ENCODE measurements around the gene LGALS3. TPM values are rescaled to one million over a fixed set of nuclear protein-coding genes. Genes with fewer than 3 reads are reported as not detected.
A peak's percentile ranks its signal among the peaks of the same experiment; 100 is the strongest.

The LGALS3 gene
- total RNA-seq, 1 donor from 2014 or later = 194 TPM

DNA sequence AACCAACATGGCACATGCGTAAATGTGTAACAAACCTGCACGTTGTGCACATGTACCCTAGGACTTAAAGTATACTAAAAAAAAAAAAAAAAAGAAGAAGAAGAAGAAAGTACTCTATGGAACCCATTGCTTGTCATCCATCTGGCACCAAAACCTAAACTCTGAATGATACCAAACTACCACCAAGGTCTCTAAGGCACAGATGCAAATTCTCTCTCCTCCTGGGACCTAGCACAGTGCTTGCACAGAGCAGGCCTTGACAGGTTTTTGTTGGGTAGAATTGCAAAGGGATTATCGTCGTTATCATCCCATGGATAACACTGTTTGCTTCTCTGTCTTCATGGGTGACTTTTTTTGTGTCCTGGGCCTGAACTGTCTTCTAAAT lies 13.2 kb upstream of the LGALS3 start:
- TF ChIP-seq, protein P1, sequence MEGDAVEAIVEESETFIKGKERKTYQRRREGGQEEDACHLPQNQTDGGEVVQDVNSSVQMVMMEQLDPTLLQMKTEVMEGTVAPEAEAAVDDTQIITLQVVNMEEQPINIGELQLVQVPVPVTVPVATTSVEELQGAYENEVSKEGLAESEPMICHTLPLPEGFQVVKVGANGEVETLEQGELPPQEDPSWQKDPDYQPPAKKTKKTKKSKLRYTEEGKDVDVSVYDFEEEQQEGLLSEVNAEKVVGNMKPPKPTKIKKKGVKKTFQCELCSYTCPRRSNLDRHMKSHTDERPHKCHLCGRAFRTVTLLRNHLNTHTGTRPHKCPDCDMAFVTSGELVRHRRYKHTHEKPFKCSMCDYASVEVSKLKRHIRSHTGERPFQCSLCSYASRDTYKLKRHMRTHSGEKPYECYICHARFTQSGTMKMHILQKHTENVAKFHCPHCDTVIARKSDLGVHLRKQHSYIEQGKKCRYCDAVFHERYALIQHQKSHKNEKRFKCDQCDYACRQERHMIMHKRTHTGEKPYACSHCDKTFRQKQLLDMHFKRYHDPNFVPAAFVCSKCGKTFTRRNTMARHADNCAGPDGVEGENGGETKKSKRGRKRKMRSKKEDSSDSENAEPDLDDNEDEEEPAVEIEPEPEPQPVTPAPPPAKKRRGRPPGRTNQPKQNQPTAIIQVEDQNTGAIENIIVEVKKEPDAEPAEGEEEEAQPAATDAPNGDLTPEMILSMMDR (IDR thresholded peaks at IDR 0.05; ENCODE audit: borderline replicate concordance) = no peak
- H3K27ac ChIP-seq (replicated peaks) = peak overlapping the region; percentile 32
- no peaks in the 10 kb centered on the region for H3K36me3 ChIP-seq
- H3K4me3 ChIP-seq = no peak overlapping the region
- intact Hi-C loops (cut with micrococcal nuclease) = no loop called here
- no peaks in the 10 kb centered on the region for H3K9me3 ChIP-seq (replicated peaks)
- H3K27me3 ChIP-seq (ENCODE audit: low read depth) = no peaks in the 10 kb centered on the region
- DNase-seq = no peak
- H3K4me1 ChIP-seq = peaks cover 63% of the 10 kb centered on the region

DNA sequence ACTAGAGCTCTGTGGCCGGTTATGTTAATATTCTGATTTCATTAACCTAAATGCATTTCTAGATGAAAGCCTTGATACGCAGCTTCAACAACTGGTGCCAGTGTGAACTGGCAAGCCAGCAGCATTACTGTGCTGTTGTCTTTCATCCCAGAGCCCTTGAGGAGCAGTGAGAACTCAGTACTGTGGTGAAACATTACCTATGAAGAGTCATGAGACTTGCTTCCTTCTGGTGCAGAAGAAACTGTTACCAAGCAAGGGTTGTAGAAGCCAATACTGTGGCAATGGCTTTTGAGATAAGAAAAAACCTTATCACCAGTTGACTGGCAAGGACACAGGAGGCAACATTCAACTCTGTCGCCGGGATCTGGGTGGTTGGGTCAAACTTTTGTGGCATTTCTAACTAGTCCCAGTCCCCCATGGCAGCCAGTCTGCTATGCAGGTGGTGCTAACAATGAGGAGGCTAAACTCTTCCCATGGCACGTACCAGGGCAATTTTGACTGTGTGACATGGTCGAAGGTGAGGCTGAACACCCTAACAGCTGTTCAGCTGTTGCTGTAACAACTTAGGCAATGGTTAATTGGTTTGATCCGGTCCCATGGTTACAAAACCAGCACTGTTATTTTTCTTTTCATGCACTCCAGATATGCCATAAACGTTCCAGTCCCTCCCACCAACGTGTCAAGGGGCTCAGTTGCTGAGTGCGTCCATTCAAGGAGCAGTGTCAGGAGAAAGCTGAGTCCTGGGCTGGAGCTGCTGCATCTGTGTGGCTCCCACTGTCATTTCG lies 12.6 kb upstream of the LGALS3 start:
- Histone ChIP-seq H3K27me3 (ENCODE audit: low read depth) (no peaks in the 10 kb centered on the region), H3K9me3 (replicated peaks) (no peaks in the 10 kb centered on the region), H3K27ac (replicated peaks) (peak overlapping the region; percentile 32), H3K4me1 (peaks cover 69% of the 10 kb centered on the region), H3K36me3 (no peaks in the 10 kb centered on the region), H3K4me3 (no peak overlapping the region)
- no peak for DNase-seq
- TF ChIP-seq, protein P1 (IDR thresholded peaks at IDR 0.05; ENCODE audit: borderline replicate concordance) = no peak
- intact Hi-C loops (cut with micrococcal nuclease) = no loop called here

DNA sequence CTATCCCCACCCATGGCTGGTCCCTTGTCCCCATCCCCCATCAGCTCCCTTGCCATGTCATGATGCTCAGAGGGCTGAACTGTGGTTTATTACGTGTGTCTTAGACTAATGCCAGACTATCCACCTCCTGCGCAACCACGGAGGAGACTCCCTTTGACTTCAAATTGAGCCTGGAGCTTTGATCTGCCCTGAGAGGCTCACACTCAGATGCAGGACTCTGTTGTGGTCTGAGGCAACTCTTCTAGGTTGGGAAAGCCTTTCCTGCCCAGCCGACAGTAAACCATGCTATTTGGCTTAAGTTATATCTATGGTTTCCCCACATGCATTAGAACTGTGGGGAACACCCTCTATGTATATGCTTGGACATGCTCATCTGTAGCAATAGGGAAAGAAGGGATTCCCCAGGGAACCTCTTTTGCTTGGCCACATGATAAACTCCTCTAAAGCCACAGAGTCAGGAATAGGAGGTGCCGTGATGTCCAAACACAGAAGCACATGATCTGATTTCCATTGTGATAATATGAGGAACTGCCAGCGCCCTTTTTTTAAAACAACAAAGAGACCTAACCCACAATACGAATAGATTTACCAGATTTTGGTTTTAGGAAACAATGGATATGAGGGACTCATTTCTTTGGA lies 11.1 kb upstream of the LGALS3 start:
- no peaks in the 10 kb centered on the region for H3K27me3 ChIP-seq (ENCODE audit: low read depth)
- H3K27ac ChIP-seq (replicated peaks) = peak overlapping the region; percentile 95
- no peaks in the 10 kb centered on the region for H3K36me3 ChIP-seq
- intact Hi-C loops (cut with micrococcal nuclease) = no loop called here
- no peak for DNase-seq
- TF ChIP-seq, protein P1 (IDR thresholded peaks at IDR 0.05; ENCODE audit: borderline replicate concordance) = no peak
- peak overlapping the region; percentile 12 for H3K4me3 ChIP-seq
- peaks cover 84% of the 10 kb centered on the region for H3K4me1 ChIP-seq
- no peaks in the 10 kb centered on the region for H3K9me3 ChIP-seq (replicated peaks)

DNA sequence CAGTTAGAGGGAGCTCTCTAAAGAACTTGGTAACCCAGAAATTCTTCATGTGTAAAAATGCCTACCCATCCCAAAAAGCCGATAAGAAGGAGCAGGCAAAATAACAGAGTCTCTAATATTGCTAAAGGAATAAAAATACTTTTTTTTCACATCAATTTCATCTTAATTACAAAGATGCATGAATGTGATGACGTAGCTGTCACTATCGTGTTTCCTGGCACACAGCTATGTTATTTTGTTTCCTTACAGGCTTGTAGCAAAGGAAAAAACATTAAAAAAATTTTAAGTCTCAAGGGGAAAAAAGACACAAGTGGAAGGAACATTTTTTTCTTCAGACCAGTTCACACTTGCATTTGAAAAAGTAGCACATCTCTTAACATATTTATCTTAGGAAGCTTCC lies 10.3 kb upstream of the LGALS3 start:
- Histone ChIP-seq H3K4me1 (peaks cover 92% of the 10 kb centered on the region), H3K27ac (replicated peaks) (peak overlapping the region; percentile 95), H3K9me3 (replicated peaks) (no peaks in the 10 kb centered on the region), H3K27me3 (ENCODE audit: low read depth) (no peaks in the 10 kb centered on the region), H3K36me3 (no peaks in the 10 kb centered on the region), H3K4me3 (peak overlapping the region; percentile 12)
- intact Hi-C loops (cut with micrococcal nuclease) = no loop called here
- TF ChIP-seq, protein P1 (IDR thresholded peaks at IDR 0.05; ENCODE audit: borderline replicate concordance) = no peak
- no peak for DNase-seq

DNA sequence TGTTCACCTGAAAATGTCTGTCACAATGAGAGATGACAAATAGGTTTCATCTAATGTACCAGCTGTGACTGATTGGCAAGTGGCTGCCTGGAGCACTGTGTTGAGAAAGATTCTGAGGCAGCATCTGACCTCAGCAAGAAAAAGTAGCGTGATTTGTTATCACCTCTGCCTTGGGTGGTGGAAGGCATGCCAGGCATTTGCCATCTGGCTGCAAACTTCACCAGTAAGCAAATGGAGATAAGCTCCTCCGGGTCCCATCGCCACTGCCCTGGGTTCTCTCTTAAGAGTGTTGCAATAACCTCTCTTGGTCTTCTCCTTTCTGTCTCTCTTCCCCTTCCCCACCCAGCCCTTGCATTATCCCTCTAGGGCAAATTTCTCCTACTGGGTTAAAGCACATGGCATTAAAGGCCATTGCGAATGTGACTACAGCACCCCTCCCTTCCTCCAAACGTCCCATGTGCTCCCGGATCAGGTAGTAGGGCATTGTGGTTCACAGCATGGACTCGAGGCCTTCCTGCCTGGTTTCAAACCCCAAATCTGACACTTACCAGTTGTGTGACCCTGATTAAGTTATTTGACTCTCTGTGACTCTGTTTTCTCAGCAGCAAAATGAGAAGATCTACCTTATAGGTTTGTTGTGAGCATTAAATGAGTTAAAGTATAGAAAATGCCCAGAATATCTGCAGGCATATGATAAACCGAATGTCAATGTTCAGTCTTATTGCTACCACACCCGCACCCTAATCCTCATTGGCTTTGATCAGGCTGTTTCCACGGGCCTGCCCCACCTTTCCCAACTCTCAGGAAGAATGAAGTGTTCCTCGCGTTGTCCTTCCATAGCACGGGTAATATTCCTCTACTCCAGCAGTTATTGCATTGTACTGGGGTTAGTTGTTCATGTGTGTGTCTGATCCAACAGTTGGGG lies 8.2 kb upstream of the LGALS3 start:
- H3K36me3 ChIP-seq = no peaks in the 10 kb centered on the region
- H3K27me3 ChIP-seq (ENCODE audit: low read depth) = no peaks in the 10 kb centered on the region
- no peaks in the 10 kb centered on the region for H3K9me3 ChIP-seq (replicated peaks)
- DNase-seq = no peak
- no peak overlapping the region for H3K4me3 ChIP-seq
- TF ChIP-seq, protein P1 (IDR thresholded peaks at IDR 0.05; ENCODE audit: borderline replicate concordance) = no peak
- intact Hi-C loops (cut with micrococcal nuclease) = no loop called here
- H3K27ac ChIP-seq (replicated peaks) = peak overlapping the region; percentile 95
- peaks cover 100% of the 10 kb centered on the region for H3K4me1 ChIP-seq
